Dedifferentiated amniotic fluid mesenchymal stem cell (primary cell): ENCODE data around the gene ACTR3.

Source experiments
- DNase-seq: peaks from one replicate; pipeline ENCODE4 v3.0.0-alpha.2; 2016; ENCODE audit errors: extremely low spot score

ACTR3 gene

DNA sequence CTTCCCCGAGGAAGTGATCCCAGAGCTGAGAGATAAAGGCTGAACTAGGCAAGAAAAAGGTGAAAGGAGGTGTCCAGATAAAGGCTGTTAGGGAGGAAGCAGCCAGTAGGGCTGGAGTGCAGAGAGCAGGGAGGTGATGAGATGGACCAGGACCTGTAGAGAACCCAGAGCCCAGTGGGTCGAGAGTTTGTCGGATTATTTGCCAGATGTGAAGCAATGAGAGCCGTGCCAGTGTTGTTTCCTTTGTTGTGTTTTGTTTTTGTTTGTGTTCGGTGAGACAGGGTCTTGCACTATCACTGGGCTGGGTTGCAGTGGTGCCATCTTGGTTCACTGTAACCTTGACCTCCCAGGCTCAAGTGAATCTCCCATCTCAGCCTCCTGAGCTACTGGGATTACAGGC is 111.3 kb downstream of the ACTR3 start:
- no peak for DNase-seq

DNA sequence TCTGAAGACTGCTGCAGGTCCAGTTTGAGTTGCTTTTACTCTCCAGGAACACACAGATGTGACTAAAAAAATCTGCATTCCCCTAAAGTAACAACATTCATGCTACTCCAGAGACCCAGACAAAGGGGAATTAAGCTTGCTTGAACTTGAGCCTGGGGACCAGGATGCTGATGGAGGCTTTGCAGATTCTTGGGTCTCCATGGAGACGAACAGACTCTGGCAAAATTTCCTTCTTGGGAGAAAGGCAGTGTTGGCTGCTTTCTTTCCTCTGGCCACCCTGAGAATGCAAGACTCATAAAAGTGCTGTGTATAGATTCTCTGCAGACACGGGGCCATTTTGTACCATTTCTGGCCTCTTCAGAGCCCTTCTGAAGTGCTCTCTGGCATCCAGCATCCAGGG is 112.0 kb downstream of the ACTR3 start:
- DNase-seq, result no peak

DNA sequence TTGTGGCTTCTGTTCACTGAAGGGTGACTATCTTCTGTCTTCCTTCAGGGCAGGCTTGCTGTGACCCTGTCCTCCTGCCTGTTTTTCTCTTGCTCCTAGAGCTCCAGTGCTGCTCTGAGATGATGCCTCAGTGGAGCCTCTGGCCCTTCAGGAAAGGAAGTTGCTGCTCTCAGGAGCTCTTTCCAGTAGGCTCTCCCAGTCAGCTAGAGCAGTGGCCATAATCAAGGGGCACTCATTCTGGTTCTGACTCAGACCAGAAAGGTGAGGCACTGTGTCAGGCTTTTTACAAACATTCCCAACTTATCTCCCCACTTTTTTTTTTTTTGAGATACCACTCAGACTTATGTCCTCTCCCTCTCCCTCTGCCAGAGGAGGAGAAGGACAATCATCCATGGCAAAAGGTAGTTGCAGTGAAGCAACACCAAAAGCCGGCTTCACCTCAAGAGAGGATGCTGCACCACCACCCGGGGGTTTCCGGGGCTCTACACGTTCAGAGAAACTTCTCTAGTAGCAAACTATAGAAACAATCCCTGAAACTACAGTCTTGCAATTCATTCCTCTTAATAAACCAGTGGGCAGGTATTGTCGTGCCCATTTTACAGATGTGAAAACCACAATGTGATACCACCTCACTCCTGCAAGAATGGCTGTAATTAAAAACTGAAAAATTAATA is 115.4 kb downstream of the ACTR3 start:
- no peak for DNase-seq

DNA sequence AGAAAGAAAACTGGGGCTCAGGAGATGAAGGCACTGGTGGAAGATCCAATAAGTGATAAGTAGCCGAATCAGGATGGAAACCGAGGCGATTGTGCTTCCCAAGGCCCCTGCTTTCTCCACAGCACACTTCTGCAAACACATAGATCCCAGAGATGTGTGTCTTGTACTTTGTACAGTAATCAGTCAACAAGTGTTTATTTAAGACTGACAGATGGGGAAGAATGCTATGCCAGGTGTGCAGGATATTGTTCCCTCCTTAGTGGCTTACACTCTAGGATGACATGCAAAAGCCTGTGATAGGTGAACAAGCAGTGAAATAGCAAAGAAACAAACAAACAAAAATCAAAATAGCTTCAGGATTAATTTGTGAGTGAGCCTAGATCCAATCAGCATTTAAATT is 116.6 kb downstream of the ACTR3 start:
- no peak for DNase-seq

DNA sequence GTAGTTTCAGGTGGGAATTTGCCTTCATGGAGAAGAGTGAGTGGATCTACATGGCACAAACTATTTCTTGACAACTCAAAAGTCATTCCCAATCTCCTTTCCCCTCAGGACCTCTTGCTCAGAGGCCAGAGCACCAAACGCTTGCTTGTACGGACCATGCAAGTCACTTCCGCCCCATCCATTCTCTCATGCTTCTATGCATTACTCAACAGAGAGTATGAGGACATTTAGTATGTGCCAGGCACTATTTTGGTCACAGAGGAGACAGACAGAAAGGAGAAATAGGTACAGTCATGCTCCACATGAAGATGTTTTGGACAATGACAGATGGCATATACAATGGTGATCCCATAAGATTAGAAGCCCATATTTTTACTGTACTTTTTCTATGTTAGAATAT is 117.5 kb downstream of the ACTR3 start:
- DNase-seq, result no peak

DNA sequence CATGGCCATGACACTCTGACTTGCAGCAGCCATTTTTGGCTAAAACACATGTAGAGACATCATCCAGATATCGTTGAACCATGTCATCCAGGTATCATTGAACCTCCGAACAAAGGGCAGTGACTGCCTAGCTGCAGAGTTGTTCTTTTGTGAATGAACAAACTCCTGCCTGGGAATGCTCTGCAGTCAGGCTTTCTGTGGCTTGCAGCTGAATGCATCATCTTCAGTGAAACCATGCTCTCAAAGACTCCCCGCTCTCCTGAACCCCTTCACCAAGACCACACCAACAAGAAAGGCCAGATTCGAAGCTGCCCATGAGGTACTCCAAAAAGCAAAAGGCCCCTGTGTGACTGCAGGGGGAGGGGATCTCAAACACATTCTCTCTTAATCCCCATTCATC is 118.8 kb downstream of the ACTR3 start:
- DNase-seq, result no peak

DNA sequence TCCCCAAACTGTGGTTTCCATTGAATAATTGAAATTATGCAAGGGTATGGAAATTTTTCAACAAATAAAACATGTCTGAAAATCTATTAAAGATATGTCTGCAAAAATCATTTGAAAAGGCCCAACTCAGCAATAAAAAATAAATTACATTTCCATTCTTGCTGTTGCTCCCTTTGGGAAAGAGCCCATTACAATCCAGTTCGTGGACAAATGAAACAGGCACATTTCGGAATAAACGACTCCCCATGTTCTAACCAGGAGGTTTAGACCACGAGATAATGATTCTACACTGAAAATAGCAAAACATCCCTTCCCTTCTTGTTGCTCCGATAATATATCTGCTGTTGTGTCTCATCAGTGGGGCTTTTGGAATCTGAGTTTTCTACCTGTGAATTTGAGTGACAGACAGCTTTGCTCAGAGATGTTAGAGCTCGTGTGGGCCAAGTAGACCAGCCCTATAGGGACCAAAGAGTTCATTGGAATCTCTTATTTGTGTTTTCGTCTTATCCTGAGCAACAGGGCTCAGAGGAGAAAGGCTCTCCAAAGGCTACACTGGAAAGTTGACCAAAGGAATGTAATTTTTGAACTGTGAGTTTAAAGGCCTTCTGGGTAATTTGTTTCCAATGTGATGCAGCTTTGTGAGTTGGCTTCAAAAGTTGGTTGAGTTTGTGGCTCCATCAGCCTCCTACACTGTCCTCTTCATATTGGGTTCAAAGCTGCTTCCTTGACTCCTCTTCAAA is 119.5 kb downstream of the ACTR3 start:
- no peak for DNase-seq

DNA sequence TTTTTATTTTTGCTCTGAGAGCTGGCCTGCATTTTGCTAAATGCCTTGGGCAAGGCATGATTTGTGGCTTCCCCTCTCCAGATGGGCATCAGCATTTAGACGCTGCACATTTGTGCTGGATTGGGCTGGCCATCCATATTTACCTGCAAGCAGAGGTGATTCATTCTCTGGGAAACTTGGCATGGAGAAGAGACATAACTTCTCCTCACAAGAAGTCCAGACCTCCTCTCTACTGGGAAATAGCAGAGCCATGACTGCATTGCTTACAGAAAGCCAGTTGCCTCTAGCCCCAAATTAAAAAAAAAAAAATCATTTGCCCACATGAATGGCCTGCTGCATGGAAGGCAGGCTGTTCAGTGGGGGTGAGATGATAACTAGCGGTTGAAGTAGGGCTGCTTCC is 120.1 kb downstream of the ACTR3 start:
- DNase-seq, result no peak

DNA sequence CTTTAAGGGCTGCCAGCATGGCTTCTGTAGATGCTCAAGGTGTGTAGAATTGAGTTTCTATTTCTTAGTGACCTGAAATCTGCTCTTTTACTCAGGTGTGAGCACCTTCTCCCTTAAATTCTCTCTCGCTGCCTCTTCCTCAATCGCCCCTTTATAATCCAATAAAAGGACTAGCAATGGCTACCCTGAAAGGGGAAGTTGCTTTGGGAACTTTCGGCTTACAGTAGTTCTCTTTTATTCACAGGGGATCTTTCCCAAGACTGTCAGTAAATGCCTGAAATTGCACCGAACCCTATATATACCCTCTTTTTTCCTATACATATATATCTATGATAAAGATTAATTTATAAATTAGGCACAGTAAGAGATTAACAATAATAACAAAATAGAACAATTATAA is 121.8 kb downstream of the ACTR3 start:
- DNase-seq, result no peak
